Activated CD4-positive, alpha-beta T cell treated with anti-CD3 and anti-CD28 coated beads, Interleukin-2, amount 50 U/mL, for 48 hours (primary cell): ENCODE measurements around the gene RNF150.

Experiments used
- DNase-seq, 2 experiments: peaks; one replicate each; pipeline ENCODE4 v3.0.0-alpha.2; 2020

The RNF150 gene

DNA sequence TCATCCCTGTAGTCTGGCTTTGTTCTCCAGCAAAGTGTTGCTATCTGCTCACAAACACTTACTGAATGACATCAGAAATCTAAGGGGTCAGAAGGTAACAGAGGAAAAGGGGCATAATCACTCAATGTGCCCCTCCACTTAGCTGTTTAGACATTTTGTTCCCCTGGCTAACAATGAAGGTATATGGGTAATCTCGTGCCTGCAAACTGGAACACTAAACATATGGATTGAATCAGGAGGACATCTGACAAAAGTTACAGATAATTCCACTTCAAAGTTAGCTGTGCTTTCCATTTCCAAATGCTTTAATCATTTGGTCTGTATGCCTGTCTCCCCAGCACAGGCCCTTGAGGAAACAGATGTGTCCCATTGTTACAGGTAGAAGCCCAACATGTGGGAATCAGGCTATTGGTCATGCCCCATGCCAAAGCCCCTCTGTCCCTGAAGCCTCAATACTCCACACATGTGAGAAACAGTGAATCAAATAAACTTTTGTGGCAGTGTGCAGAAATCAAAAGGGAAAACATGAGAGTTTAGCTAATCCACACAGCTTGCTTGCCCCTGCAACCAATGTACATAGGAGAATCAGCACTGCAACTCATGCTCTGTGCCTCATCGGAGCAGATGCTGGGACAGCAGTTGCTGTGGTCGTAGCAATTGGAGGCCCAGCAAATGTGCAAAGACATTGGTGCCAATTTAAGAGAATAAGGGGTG, 111.7 kb downstream of the RNF150 start:
- DNase-seq = no peak

DNA sequence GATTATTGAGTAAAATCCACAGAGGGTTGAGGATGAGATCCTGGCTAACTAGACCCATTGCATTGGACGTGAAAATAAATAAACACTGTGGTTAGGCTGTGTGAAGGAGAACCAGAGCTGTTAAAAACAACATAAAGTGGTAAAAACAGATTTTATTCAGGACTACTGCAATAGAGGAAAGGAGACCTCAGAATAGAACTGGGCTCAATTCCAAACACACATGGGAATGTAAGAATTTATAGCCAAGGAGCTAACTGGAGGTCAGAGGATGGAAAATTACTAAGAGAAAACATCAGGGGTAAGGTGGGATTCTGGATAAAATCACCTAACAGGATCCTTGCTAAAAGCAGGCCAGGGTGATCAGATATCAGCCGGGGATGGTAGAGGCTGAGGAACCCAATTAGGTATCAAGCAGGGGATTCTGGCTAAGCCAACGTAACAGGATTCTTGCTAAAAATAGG, 112.4 kb downstream of the RNF150 start:
- DNase-seq = no peak

DNA sequence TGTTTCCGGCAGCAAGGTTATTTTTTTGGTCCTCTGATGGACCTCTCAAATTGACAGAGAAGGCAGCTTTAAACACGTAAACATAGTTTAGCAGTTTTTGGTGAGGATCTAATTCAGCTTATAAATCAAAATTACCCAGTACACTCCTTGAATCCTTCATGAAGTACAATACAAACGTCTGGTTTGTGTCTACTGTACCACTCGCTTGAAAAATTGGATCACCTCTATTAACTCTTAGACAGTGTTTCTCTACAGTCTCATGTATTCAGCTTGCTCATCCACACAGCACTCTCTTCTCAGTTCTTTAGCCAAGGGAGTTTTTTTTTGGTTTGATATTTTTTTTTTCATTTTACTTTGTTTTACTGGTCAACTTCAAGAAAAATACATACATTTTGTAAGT, 113.5 kb downstream of the RNF150 start:
- no peak for DNase-seq

DNA sequence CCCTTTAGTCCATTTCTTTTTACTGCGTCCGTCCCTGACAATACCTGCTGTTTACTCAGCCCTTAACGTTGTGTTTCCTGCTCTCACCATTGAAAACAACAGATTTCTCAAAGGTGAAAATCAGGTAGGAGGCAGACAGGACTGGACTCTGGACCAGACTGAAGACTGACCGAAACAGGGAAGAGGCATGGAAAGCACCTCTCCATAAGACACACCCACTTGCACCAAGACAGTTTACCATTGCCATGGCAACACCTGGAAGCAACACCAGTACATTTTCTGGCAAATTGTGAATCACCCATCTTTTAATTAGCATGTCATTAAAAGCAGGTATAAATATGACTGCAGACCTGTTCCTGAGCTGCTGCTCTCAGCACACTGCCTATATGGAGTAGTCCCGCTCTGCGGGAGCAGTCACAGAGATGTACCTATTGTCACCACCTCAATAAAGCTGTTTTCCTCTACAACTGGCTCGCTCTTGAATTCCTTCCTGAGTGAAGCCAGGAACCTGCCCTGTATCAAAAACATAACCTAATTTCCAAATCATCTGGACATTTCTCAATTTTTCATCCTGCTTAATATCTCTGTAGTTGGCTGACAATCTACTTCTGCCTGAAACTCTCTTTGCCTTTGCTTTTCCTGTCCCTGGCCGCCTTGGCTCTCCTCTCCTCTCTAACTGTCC, 117.0 kb downstream of the RNF150 start:
- DNase-seq = no peak

DNA sequence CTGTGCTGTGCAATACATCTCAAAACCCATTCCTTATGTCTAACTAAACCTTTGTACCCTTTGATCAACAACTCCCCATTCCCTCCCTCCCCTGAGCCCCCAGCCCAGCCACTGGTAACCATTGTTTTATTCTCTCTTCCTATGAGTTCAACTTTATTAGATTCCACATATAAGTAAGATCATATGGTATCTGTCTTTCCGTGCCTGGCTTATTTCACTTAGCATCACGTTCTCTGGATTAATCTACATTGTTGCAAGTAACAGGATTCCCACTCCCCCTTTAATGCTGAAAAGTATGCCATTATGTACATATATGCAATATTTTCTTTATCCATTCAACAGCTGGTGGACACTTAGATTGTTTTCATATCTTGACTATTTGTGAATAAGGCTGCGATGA, 119.4 kb downstream of the RNF150 start:
- no peak for DNase-seq

DNA sequence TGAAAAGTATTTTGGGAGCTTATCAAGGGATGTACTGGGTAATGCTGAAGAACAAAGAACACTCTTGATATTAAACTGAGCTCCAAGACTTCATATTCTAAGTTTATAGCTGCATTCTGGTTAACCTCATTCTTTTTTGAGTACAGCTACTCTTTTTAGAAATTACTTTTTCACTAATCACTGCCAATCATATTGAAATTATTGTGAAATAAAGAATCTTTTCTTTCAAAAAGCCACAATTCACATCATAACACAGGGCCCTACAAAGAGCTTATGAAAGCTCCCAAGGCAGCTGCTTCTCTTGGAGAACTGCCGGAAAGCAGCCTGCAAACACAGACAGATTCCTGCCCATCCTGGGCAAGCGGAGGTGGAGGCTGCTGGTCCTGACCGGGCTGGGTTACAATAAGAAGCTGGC, 121.4 kb downstream of the RNF150 start:
- DNase-seq = no peak

DNA sequence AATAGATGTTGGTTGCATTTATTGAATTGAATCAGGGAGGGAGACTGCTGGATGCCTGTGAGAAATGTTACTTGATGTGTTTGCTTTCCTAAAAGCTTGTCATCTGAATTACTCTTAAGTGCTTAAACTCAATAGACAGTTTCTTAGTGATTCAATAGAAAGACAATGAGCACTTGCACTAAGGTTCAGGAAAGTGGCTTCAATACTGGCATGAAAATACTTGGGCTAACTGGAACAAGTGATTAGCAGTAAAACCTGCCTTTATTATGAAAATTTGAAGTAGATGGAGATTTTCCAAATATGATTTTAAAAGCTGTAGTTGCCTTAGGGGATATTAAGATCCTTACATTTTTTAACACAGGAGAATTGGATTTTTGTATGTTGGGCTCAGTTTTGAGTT, 123.3 kb downstream of the RNF150 start:
- DNase-seq = no peak

DNA sequence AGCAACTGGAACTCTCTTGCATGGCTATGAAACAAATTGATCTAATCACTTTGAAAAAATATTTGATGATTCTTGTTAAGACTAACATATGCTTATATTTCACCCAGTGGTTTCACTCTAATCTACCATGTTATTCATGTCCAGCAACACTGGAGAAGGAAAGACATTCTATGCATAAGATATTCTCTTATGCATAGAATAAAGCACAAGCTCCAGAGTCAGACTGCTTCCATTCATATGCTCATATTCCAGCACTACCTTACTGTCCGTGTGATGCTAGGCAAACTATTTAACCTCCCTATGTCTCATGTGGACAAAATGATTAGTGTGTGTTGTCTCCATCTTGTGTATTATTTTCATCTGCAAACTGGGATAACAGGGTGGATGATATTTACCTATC, 124.1 kb downstream of the RNF150 start:
- DNase-seq = no peak

DNA sequence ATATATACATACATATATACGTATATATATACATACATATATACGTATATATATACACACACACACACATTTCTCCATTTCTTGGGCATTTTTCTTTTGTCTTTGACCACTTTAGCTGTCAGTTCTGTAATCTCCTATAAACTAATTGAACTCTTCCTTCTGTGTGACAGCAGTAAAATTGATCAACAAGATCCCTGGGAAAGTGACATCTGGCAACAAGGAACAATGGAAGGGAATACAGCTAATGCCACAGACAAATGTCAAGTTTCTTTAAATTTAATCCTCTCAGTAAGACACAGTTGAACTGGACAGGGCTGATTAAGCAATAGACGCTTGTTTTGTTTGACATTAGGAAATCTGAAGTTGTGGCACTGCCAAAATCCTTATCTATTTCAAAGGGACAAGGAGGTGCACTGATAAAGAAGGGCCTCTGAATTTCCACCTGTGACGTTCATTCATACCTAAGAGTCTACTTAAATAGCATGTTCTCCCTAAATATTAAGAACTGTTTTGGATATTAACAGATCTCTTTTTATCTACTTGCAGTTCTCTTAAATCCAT, 126.9 kb downstream of the RNF150 start:
- no peak for DNase-seq

DNA sequence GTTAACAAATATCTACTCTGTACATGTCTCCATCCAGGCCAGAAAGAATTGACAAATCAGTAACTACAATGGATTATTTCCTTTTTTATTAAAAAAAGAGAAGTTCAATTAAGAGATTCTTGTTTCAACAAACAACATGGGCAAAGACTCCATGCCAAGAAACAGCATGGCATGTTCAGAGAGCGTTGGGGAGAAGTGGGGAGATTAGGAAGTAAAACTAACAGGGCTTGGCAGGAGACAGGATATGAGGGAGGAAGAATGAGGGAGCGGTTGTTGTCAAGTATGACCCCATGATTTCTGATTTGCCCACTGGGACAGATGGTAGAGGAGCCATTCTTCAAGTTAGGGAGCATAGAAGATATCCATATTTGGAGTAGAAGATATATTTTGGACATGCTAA, 128.4 kb downstream of the RNF150 start:
- DNase-seq = no peak

DNA sequence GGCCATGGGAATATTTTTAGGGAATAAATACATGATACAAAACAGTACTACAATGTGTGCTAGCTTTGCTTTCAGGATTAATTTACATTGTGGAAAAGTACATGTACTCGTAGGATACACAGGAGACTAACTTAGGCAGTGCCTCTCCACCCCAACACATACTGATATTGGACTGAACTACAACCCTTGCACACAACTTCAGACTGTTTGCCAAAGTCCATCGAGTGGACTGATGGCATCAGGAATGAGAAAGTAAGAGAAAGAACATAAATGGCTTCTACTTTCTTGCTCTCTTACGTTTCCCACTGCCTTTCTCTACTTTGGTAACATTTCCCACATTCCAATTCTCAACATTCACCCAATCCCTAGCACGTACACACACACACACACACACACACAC, 130.1 kb downstream of the RNF150 start:
- no peak for DNase-seq

DNA sequence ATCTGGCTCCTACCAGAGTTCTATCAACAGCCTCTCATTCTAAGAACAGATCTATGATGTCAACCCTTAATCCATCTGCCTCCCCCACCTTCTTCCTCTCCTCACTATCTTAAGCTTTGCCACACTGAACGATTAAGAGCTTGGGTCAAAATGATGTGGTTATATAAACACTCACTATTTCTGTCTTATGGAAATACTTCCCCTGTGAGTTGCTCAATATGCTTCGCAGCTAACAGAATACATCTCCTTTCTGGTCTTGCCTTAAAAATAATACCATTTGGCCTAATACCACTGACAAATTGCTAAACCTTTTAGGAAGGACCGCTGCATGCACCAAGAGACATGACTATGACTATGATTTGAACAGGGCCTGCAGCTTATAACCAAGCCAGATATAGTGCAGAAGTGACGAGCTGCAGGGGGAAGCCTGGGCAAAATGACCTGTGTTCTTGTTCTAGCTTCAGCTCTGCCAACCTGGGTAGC, 130.9 kb downstream of the RNF150 start:
- DNase-seq = no peak

DNA sequence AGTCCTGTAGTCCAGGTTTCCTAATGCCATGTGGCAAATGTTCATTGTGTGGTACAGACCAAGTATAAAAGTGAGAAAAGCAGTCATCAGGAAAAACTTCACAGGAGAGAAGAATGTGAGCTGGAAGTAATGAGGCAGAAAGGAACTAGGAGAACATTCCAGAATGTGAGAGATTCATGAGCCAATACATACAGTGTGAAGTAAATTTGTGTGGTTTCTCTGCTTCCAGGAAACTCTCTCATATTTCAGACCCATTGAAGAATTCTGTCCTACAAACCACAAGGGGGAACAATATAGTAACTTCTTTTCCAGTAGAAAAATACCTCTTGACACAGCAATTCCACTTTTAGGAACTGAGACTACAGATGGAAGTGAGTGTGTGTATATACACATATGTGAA, 136.5 kb downstream of the RNF150 start:
- DNase-seq = no peak

DNA sequence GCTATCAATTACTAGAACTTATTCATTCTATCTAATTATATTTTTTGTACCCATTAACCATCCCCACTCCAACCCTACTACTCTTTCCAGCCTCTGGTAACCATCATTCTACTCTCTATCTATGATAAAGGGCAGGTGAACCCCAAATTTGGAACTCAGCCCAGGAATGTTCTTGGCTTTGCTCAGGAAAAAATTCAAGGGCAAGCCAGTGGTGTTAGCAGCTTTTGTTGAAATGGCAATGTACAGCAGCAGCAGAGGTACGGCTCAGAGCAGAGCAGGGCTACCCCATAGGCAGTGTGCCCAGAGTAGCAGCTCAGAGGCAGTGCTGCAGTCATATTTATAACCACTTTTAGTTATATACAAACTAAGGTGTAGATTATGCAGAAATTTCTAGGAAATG, 138.2 kb downstream of the RNF150 start:
- DNase-seq = no peak

DNA sequence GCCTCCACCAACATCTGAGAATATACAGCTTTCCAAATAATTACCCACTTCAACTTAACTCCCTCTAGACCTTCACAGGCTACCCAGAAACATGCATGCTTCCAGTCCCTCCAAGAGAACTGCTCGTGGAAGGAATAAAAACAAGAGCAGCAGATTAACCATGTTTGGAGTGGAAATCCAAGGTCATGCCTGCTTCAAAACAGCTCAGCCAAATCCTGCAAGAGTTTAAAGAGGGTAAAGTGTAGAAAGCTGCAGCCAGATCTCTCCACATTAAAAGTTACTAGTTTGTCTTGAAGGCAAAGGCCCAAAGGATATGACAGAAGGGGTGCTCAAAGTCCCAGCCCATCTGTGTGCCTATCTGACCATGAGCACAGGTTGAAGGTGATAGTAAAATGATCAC, 139.3 kb downstream of the RNF150 start:
- DNase-seq = no peak

DNA sequence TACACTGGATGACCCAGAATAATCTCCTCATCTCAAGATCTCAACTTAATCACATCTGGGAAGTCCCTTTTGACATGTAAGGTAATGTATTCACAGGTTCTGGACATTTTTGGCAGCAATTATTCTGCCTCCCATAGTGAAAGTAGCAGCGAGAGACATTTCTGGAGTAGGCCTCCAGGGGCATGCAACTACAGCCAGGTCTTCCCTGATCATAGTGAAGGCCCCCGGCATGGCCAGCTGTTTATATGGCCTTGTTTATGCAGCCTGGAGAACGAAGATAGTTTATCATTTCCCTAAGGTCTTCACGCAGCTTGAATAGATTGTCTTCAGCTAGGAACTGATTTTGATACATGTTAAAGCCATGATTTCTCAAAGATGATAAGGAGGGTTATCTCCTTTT, 139.9 kb downstream of the RNF150 start:
- no peak for DNase-seq

DNA sequence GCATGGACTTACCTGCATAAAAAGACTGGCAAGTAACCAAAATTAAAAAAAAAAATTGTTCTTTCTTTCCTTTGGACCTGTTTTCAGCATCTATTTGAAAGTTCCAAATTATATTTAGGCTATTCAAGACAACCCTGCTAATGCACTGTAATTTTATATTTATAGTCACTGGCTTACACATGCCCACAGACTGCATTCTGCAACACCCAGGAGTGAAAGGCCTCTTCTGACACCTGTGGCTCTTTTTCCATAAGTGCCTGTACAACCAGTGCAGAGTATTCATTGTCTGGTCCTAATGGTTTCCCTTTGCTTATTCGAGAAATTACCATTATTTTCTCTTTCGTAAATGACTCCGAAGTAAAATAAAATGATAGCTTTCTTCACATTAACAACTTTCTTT, 143.3 kb downstream of the RNF150 start:
- DNase-seq = no peak

DNA sequence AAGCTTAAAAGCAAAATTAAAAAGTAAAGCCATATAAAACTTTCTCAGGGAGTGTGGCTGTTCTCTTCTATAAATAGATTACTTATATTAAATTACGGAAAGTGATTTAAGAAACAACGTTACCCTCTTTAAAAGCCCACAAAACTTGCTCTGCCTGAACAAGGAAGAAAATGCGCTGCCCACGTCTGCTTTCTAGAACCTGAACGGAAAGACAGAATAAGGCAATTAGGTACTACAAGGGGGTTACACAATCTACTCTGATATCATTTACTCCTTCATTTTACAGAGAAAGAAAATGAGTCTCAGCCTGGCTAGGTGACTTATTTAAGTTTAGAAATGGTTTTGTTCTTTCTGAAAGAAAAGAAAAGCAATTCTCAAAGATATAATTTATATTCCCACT, 147.2 kb downstream of the RNF150 start:
- DNase-seq = no peak

DNA sequence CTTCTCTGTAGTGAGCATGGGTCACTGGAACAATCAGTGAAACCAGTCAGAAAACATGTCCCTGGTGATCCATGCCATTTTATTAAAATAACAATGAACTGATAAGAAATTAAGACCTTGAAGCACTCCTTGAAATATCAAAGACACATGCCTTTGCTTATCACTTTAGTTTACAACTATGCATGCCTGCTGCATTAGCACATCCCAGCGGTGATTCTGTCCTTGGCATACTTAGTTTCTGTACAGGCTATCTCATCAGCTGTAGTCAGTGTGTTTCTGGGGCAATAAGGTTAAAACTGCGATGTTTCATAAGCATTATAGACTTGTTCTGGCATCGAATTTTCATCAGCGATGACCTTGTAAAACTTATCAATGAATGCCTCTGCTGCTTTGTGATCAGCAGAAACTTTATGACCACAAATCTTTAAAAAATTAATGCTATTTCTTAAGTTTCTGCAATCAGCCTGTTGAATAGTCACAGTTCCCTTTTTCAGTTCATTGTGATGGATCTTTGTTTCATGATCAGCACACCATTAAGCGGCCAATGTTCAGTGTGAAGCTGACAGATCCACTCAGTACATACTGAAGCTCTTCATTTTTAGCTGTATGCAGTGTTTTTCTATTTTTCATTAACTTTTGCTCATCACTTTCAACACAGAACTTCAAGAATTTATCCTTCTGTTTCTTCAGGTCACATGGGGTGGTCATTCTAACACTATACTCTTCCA, 150.5 kb downstream of the RNF150 start:
- no peak for DNase-seq

DNA sequence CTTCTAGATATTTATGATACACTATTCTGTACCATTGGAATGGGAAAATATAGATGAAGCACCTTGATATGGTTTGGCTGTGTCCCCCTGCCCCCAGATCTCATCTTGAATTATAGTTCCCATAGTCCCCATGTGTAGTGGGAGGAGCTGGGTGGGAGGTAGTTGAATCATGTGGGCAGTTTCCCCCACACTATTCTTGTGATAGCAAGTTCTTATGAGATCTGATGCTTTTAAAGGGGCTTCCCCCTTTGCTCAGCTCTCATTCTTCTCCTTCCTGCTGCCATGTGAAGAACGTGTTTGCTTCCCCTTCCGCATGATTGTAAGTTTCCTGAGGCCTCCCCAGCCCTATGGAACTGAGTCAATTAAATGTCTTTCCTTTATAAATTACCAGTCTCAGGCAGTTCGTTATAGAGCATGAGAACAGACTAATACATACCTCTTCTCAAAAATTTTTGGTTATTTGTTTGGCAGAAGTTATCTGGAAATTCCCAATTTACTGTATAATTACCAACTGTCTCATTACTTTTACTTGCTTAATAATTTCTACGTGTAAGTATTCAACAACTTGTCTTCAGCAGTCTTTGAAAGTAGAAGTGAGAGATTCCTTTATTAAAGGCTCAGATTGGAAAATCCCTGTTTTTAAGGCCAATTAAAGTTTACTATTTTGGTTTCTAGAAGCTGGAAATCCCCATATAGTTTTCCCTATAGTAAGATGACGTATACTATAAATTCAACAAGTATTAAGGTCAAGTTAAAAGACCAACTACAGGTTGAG, 152.7 kb downstream of the RNF150 start:
- DNase-seq = no peak

DNA sequence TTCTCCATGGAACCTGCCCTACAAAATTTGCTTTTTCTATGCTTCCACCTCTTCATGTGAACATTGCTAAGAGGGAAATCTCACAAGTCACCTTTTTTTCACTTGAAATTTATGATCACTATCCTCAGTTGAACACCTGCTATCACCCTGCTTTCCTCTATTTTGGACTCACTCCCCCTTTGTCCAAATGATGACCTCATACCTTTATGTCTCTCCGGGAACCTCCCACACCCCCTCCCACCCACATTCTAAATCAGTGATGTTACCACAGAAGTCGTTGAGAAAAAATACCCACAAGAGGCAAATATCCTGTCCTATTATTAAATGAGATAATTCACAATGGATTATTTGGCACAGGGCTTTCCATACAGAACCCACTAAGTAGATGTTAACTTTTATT, 156.5 kb downstream of the RNF150 start:
- no peak for DNase-seq

DNA sequence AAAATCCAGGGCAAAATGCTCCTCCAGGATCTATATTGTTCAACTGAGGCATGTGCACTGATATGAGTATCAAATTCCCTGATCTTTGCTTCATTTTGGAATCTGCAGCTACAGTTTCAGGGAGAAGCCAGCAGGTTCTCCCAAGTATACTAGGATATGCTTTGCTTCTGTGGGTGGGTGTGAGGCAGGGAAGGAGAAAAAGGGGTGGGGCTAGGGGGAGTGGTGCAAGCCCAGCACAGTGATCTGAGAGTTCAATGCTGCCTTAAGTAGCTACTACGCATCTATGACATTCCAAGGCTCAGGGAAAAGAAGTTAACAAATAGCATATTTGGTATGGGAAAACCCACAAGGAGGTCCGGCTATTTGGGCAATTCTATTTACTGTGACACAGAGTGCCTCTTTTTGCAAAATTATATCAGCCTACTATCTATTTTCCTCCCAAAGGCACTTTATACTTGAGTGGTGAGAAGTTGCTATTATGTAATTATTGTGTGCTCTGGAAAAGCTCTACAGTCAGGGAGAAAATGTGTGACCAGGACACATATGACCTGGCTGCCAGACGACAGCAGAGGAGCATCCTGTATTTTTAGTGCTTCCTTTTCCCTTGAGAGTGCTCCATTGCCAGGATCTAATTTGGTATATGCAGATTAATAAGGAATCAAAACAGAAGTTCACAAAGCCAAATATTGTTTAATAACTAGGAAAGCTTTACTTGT, 162.0 kb downstream of the RNF150 start:
- DNase-seq = no peak
